HG03439 (cell line): ENCODE measurements around the gene TMEM54.

ENCODE experiments used
- ATAC-seq: cut with Tn5 transposase; IDR thresholded peaks from one replicate; pipeline ENCODE4 v1.9.1; 2021; ENCODE audit warnings: mild to moderate bottlenecking, moderate library complexity; ENCODE audit not compliant: unreplicated experiment

Gene TMEM54

GRCh38 chr1:32900956-32901822, at the start of gene TMEM54:
TSS of gene TMEM54 (minus strand) at chr1:32901389. CDS start at chr1:32901238, 151 bp downstream.
- ATAC-seq, result no peak

GRCh38 chr1:32949519-32949918, 48.3 kb upstream of the TMEM54 start:
- no peak for ATAC-seq

- ATAC-seq, result no peak
These were observed 47.7 kb upstream of the TMEM54 start for GRCh38 chr1:32948905-32949304.

- no peak for ATAC-seq
These were observed 47.2 kb upstream of the TMEM54 start for GRCh38 chr1:32948390-32948722.

GRCh38 chr1:32947669-32948389, 46.6 kb upstream of the TMEM54 start:
- no peak for ATAC-seq

- ATAC-seq, result no peak
These were observed 45.2 kb upstream of the TMEM54 start for GRCh38 chr1:32946413-32946812.

GRCh38 chr1:32944180-32944579, 43.0 kb upstream of the TMEM54 start:
- no peak for ATAC-seq

GRCh38 chr1:32939655-32940371, 38.6 kb upstream of the TMEM54 start:
- ATAC-seq, result no peak

- no peak for ATAC-seq
These were observed 35.9 kb upstream of the TMEM54 start for GRCh38 chr1:32937061-32937460.

GRCh38 chr1:32934535-32934934, 33.3 kb upstream of the TMEM54 start:
- ATAC-seq, result no peak

- ATAC-seq, result no peak
These were observed 32.6 kb upstream of the TMEM54 start for GRCh38 chr1:32933742-32934322.

- ATAC-seq, result no peak
These were observed 30.6 kb upstream of the TMEM54 start for GRCh38 chr1:32931760-32932159.

- no peak for ATAC-seq
These were observed 28.2 kb upstream of the TMEM54 start for GRCh38 chr1:32929366-32929765.

GRCh38 chr1:32928715-32929114, 27.5 kb upstream of the TMEM54 start:
- no peak for ATAC-seq

- ATAC-seq, result no peak
These were observed 27.1 kb upstream of the TMEM54 start for GRCh38 chr1:32928285-32928684.

- no peak for ATAC-seq
These were observed 26.3 kb upstream of the TMEM54 start for GRCh38 chr1:32927441-32927840.

- ATAC-seq, result no peak
These were observed 25.4 kb upstream of the TMEM54 start for GRCh38 chr1:32926562-32926961.

GRCh38 chr1:32925403-32926162, 24.4 kb upstream of the TMEM54 start:
- ATAC-seq, result no peak

- no peak for ATAC-seq
These were observed 23.7 kb upstream of the TMEM54 start for GRCh38 chr1:32924881-32925344.

GRCh38 chr1:32920833-32921232, 19.6 kb upstream of the TMEM54 start:
- no peak for ATAC-seq
